H4 (cell line): ENCODE measurements around the gene CTPS1. TPM values are rescaled to one million over a fixed set of nuclear protein-coding genes. Genes with fewer than 3 reads are reported as not detected.

Experiments used
- total RNA-seq: library from RNA; depleted of rRNA; stranded (reverse); fragments of >200 nt; shearing (Covaris generic); gene quantifications from 2 replicates; pipeline ENCODE4 v1.2.3, GENCODE V29; 2014; rRNA removed

The CTPS1 gene
- total RNA-seq, 1 experiment from 2014 or later, result 38.7 TPM

Other genes with a start within 250 kb of the CTPS1 start
- not detected in 2 replicates for gene KCNQ4, start 195.9 kb upstream of the CTPS1 start, total RNA-seq
- 0.14 and 0.17 TPM in 2 replicates for gene CITED4, start 117.3 kb upstream of the CTPS1 start, total RNA-seq
- not detected in 2 replicates for gene SLFNL1, start 42.0 kb downstream of the CTPS1 start, total RNA-seq